Osteoblast (primary cell): ENCODE measurements around the gene PPP1R18. TPM values are rescaled to one million over a fixed set of nuclear protein-coding genes. Genes with fewer than 3 reads are reported as not detected.
"Not testable (repeated sequence)": the region's sequence is repeated elsewhere in the genome, so short reads cannot be mapped to it uniquely, and the experiment has no call there.

Experiments used
- DNase-seq: peaks from one replicate; pipeline ENCODE4 v3.0.0; 2011; ENCODE audit warnings: low spot score, mixed read lengths; ENCODE audit not compliant: insufficient read length; ENCODE audit errors: missing footprints
- H2AFZ ChIP-seq: 2 replicates; pipeline ENCODE4 v1.6.0; 2011; ENCODE audit warnings: mild to moderate bottlenecking, low read length
- H3K27ac ChIP-seq: 2 replicates; pipeline ENCODE4 v1.5.1; 2011; ENCODE audit warnings: mild to moderate bottlenecking, low read depth, low read length, moderate library complexity
- H3K27me3 ChIP-seq: 2 replicates; pipeline ENCODE4 v1.6.0; 2012; ENCODE audit warnings: mild to moderate bottlenecking, control low read depth, inconsistent platforms, low read length, moderate library complexity; ENCODE audit not compliant: insufficient read depth
- H3K36me3 ChIP-seq: 2 replicates; pipeline ENCODE4 v1.5.1; 2011; ENCODE audit warnings: mild to moderate bottlenecking, low read length, control low read depth, moderate library complexity; ENCODE audit not compliant: insufficient read depth
- H3K4me1 ChIP-seq: 2 replicates; pipeline ENCODE4 v1.5.1; 2011; ENCODE audit warnings: mild to moderate bottlenecking, low read length, control low read depth, moderate library complexity; ENCODE audit not compliant: insufficient read depth
- H3K4me2 ChIP-seq: 2 replicates; pipeline ENCODE4 v1.6.0; 2011; ENCODE audit warnings: mild to moderate bottlenecking, low read length; ENCODE audit not compliant: insufficient read depth
- H3K4me3 ChIP-seq: fragments of 200-600 bp; sonication (generic); 3 replicates; pipeline ENCODE4 v1.5.1; 2012; ENCODE audit warnings: mild to moderate bottlenecking, low read length, inconsistent platforms; ENCODE audit not compliant: insufficient read depth
- H3K79me2 ChIP-seq: 2 replicates; pipeline ENCODE4 v1.6.0; 2012; ENCODE audit warnings: mild to moderate bottlenecking, low read length, control low read depth, inconsistent platforms; ENCODE audit not compliant: insufficient read depth
- H3K9me3 ChIP-seq: 2 replicates; pipeline ENCODE4 v1.5.1; 2011; ENCODE audit warnings: low read depth, low read length, control low read depth
- H4K20me1 ChIP-seq: 2 replicates; pipeline ENCODE4 v1.6.0; 2012; ENCODE audit warnings: mild to moderate bottlenecking, low read length, control low read depth; ENCODE audit not compliant: insufficient read depth
- total RNA-seq: library from RNA; depleted of rRNA; stranded (reverse); fragments of >200 nt; gene quantifications from 2 replicates; pipeline ENCODE4 v1.2.3, GENCODE V29; 2012
- TF ChIP-seq, protein P1 (sequence below): IDR thresholded peaks from 2 replicates; pipeline ENCODE4 v1.5.1; 2011; ENCODE audit warnings: mild to moderate bottlenecking, low read depth, low read length, moderate library complexity; ENCODE audit errors: extremely low read depth

The PPP1R18 gene
- total RNA-seq, 1 donor, result 62.6 TPM

DNA sequence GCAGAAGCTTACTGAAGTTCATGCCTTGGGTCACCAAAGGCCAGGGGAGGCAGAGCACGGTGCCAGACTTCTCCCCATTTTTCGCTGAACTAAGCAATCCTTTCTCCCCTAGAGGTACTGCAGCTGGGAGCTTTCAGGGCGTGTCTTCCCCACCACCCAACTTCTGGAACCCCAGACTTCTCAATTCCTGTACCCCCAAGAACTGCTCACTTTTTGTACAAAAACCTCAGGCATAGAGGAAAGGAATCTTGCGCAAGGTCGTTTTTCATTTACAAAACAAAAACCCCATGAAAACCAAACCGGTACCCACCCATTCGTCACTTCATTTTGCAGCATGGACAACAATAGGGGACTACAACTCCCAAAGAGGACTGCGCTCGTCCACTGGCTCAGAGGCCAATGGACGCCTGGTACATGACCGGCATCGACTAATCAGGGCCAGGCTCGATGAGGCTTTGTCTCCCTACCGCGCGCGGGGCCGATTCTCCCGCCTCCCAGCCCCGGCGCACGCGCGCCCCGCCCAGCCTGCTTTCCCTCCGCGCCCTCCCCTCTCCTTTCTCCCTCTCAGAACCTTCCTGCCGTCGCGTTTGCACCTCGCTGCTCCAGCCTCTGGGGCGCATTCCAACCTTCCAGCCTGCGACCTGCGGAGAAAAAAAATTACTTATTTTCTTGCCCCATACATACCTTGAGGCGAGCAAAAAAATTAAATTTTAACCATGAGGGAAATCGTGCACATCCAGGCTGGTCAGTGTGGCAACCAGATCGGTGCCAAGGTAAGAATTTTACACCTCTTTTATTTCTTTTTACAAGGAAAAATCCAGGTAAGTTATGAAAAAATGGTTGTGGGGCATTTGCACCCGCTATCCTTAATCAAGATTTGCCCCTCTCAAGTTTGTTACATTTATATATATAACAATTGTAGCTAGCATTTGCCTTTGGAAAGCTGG, 33.6 kb upstream of the PPP1R18 start, which contains the start of gene TUBB:
Gene TUBB (plus strand): TSS at position 562 of the 947 bp plus-strand sequence. CDS start 155 bp downstream, at position 717.
- TF ChIP-seq, protein P1, sequence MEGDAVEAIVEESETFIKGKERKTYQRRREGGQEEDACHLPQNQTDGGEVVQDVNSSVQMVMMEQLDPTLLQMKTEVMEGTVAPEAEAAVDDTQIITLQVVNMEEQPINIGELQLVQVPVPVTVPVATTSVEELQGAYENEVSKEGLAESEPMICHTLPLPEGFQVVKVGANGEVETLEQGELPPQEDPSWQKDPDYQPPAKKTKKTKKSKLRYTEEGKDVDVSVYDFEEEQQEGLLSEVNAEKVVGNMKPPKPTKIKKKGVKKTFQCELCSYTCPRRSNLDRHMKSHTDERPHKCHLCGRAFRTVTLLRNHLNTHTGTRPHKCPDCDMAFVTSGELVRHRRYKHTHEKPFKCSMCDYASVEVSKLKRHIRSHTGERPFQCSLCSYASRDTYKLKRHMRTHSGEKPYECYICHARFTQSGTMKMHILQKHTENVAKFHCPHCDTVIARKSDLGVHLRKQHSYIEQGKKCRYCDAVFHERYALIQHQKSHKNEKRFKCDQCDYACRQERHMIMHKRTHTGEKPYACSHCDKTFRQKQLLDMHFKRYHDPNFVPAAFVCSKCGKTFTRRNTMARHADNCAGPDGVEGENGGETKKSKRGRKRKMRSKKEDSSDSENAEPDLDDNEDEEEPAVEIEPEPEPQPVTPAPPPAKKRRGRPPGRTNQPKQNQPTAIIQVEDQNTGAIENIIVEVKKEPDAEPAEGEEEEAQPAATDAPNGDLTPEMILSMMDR, result no peak
- H3K79me2 ChIP-seq, result peaks cover 70% of the 10 kb centered on the region
- no peaks in the 10 kb centered on the region for H3K9me3 ChIP-seq
- peak within 1 kb of the TSS; percentile 87 for H3K27ac ChIP-seq
- H2AFZ ChIP-seq, result peak within 1 kb of the TSS; percentile 53
- H3K27me3 ChIP-seq, result no peaks in the 10 kb centered on the region
- H3K36me3 ChIP-seq, result peaks cover 36% of the 10 kb centered on the region
- H3K4me1 ChIP-seq, result peaks cover 43% of the 10 kb centered on the region
- peak within 1 kb of the TSS; percentile 91 for H3K4me2 ChIP-seq
- peak; percentile 98 for DNase-seq
- H4K20me1 ChIP-seq, result peaks cover 34% of the 10 kb centered on the region
- peak within 1 kb of the TSS; percentile 93 for H3K4me3 ChIP-seq

DNA sequence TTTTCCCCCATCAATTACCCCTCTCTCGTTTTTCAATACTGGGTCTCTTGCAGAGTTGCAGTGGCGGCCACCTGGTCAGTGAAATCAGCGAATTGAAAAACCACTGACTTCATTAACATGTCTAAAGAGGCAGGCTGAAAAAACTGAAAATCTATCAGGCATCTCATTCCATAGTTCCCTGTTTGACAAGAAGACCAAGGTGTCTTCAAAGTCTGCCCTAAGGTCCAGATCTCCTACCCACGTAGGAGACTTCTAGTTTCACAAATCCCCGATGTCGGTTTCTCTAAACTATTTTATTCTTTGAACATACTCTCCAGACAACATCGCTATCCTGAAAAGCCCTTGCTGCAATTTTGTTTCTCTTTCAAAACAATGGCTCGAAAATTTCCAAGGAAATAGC, 32.9 kb upstream of the PPP1R18 start:
- DNase-seq, result no peak
- Histone ChIP-seq H3K27ac (peak overlapping the region; percentile 58), H3K27me3 (no peaks in the 10 kb centered on the region), H3K4me2 (peak overlapping the region; percentile 91), H3K9me3 (no peaks in the 10 kb centered on the region), H2AFZ (peak overlapping the region; percentile 53), H3K4me1 (peaks cover 36% of the 10 kb centered on the region), H3K79me2 (peaks cover 63% of the 10 kb centered on the region), H3K36me3 (peaks cover 35% of the 10 kb centered on the region), H4K20me1 (peaks cover 27% of the 10 kb centered on the region), H3K4me3 (peak overlapping the region; percentile 93)
- TF ChIP-seq, protein P1, result no peak

DNA sequence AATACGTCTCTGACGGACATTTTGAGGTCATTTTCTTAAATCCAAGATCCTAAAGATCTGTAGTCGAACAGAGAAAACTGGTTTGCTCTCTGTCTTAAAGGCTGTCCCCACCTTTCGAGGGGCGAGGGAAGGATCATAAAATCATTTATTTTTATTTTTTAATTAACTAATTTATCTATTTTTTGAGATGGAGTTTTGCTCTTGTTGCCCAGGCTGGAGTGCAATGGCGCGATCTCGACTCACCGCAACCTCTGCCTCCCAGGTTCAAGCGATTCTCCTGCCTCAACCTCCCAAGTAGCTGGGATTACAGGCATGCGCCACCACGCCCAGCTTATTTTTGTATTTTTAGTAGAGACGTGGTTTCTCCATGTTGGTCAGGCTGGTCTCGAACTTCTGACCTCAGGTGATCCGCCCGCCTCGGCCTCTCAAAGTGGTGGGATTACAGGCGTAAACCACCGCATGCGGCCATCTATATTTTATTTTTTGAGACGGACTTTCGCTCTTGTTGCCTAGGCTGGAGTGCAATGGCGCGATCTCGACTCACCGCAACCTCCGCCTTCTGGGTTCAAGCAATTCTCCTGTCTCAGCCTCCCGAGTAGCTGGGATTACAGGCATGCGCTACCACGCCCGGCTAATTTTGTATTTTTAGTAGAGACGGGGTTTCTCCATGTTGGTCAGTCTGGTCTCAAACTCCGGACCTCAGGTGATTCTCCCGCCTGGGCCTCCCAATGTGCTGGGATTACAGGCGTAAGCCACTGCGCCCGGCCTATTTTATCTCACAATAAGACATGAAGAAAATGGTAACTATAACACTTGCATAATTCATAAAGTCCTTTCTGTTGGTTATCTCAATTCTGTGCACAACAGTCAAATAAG, 31.6 kb upstream of the PPP1R18 start:
- peaks cover 25% of the 10 kb centered on the region for H3K4me1 ChIP-seq
- peak overlapping the region; percentile 88 for H3K4me2 ChIP-seq
- H3K36me3 ChIP-seq, result peaks cover 35% of the 10 kb centered on the region
- H3K27ac ChIP-seq, result peak overlapping the region; percentile 85
- H4K20me1 ChIP-seq, result peaks cover 15% of the 10 kb centered on the region
- DNase-seq, H3K27me3 ChIP-seq, H3K9me3 ChIP-seq, H2AFZ ChIP-seq: not testable (repeated sequence)
- H3K4me3 ChIP-seq, result peak overlapping the region; percentile 87
- H3K79me2 ChIP-seq, result peaks cover 50% of the 10 kb centered on the region

DNA sequence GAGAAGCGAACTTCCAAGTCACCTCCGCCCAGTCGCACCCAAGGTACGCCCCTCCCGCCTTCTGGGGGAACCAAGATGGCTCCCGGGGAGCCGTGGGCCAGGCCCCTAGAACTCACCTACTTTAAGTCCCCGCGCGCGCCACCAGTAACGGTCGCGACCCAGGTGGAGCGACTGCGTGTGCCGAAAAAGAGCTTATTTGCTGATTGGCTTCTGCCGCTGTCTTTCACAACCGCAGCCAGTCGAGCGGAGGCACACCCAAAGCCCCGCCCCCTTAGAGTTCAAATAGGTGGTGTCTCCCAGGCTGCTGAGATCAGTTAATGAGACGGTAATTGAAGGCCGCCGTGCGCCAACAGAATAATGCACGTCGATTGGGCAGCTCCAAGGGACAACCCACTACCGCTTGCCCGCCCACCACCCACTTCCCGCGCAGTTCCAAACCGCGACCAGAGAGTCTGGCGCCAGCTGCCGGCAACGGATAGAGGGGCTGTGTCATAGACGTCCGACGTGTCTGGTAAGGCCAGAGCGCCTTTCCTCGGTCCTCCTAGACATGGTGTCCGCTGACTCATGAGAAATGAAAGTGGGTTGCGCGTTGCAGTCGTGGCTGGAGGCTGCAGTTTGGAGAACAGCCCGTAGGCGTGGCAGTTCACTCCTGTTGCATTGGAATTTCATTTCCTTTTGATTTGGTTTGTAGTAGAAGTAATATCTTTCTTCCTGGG, 30.8 kb upstream of the PPP1R18 start, which contains the start of gene MDC1:
Gene MDC1 (minus strand): TSS at position 153 of the 716 bp plus-strand sequence. CDS start 2,106 bp downstream, outside the sequence.
- Histone ChIP-seq H3K4me1 (peaks cover 18% of the 10 kb centered on the region), H2AFZ (peak within 1 kb of the TSS; percentile 91), H3K36me3 (peaks cover 35% of the 10 kb centered on the region), H4K20me1 (peaks cover 8% of the 10 kb centered on the region), H3K4me2 (peak within 1 kb of the TSS; percentile 93), H3K9me3 (no peaks in the 10 kb centered on the region), H3K79me2 (peaks cover 42% of the 10 kb centered on the region), H3K27me3 (no peaks in the 10 kb centered on the region), H3K4me3 (peak within 1 kb of the TSS; percentile 87), H3K27ac (peak within 1 kb of the TSS; percentile 98)
- DNase-seq, result peak; percentile 99
- TF ChIP-seq, protein P1, result no peak
